T-helper 2 cell treated with Interferon-gamma antibody and Interleukin-4, amounts not matched to agents 5 μg/mL and 100 μg/mL, for 36 hours (primary cell): ENCODE results near the gene CALCR.

Source experiments
- DNase-seq: peaks from one replicate; pipeline ENCODE4 v3.0.0; 2021; ENCODE audit warnings: low spot score
- H3K27ac Mint-ChIP-seq: one replicate; pipeline ENCODE4 v1.8.0; 2021; ENCODE audit warnings: mild to moderate bottlenecking, mixed read lengths
- H3K27me3 Mint-ChIP-seq: one replicate; pipeline ENCODE4 v1.8.0; 2021; ENCODE audit warnings: low read depth, mixed read lengths
- H3K36me3 Mint-ChIP-seq: one replicate; pipeline ENCODE4 v1.8.0; 2021; ENCODE audit warnings: low read depth, mixed read lengths
- H3K4me1 Mint-ChIP-seq: one replicate; pipeline ENCODE4 v1.8.0; 2021; ENCODE audit warnings: low read depth, mixed read lengths
- H3K4me3 Mint-ChIP-seq: one replicate; pipeline ENCODE4 v1.8.0; 2022; ENCODE audit warnings: mild to moderate bottlenecking, moderate library complexity, mixed read lengths
- H3K9me3 Mint-ChIP-seq: one replicate; pipeline ENCODE4 v1.8.0; 2021; ENCODE audit warnings: mixed read lengths

Gene CALCR

GRCh38 chr7:93578762-93579161 is 4.2 kb upstream of the CALCR start:
- Mint-ChIP-seq H3K4me1 (no peaks in the 10 kb centered on the region), H3K9me3 (no peaks in the 10 kb centered on the region), H3K27me3 (peaks cover 30% of the 10 kb centered on the region), H3K27ac (no peak overlapping the region), H3K36me3 (no peaks in the 10 kb centered on the region), H3K4me3 (no peak overlapping the region)
- DNase-seq, result no peak

- no peaks in the 10 kb centered on the region for H3K9me3 Mint-ChIP-seq
- H3K36me3 Mint-ChIP-seq, result no peaks in the 10 kb centered on the region
- DNase-seq, result no peak
- no peak overlapping the region for H3K27ac Mint-ChIP-seq
- H3K27me3 Mint-ChIP-seq, result peaks cover 46% of the 10 kb centered on the region
- no peak overlapping the region for H3K4me3 Mint-ChIP-seq
- no peaks in the 10 kb centered on the region for H3K4me1 Mint-ChIP-seq
Measured at GRCh38 chr7:93575555-93576399, 1.3 kb upstream of the CALCR start.

- H3K27me3 Mint-ChIP-seq, result peaks cover 46% of the 10 kb centered on the region
- H3K36me3 Mint-ChIP-seq, result no peaks in the 10 kb centered on the region
- no peaks in the 10 kb centered on the region for H3K4me1 Mint-ChIP-seq
- no peak for DNase-seq
- H3K9me3 Mint-ChIP-seq, result no peaks in the 10 kb centered on the region
- no peak overlapping the region for H3K27ac Mint-ChIP-seq
- no peak overlapping the region for H3K4me3 Mint-ChIP-seq
Measured at GRCh38 chr7:93574269-93574645, 267 bp downstream of the CALCR start.

- H3K27ac Mint-ChIP-seq, result no peak overlapping the region
- H3K27me3 Mint-ChIP-seq, result peaks cover 20% of the 10 kb centered on the region
- DNase-seq, result no peak
- H3K9me3 Mint-ChIP-seq, result no peaks in the 10 kb centered on the region
- no peaks in the 10 kb centered on the region for H3K36me3 Mint-ChIP-seq
- no peaks in the 10 kb centered on the region for H3K4me1 Mint-ChIP-seq
- no peak overlapping the region for H3K4me3 Mint-ChIP-seq
Measured at GRCh38 chr7:93569189-93569588, 5.3 kb downstream of the CALCR start.

GRCh38 chr7:93566876-93567275 is 7.6 kb downstream of the CALCR start:
- H3K27ac Mint-ChIP-seq, result no peak overlapping the region
- no peaks in the 10 kb centered on the region for H3K9me3 Mint-ChIP-seq
- H3K36me3 Mint-ChIP-seq, result no peaks in the 10 kb centered on the region
- H3K27me3 Mint-ChIP-seq, result peaks cover 2% of the 10 kb centered on the region
- H3K4me3 Mint-ChIP-seq, result no peak overlapping the region
- H3K4me1 Mint-ChIP-seq, result no peaks in the 10 kb centered on the region
- DNase-seq, result no peak

- DNase-seq, result no peak
- no peaks in the 10 kb centered on the region for H3K36me3 Mint-ChIP-seq
- H3K4me3 Mint-ChIP-seq, result no peak overlapping the region
- no peaks in the 10 kb centered on the region for H3K4me1 Mint-ChIP-seq
- no peak overlapping the region for H3K27ac Mint-ChIP-seq
- no peaks in the 10 kb centered on the region for H3K9me3 Mint-ChIP-seq
- H3K27me3 Mint-ChIP-seq, result no peaks in the 10 kb centered on the region
Measured at GRCh38 chr7:93563584-93563983, 10.9 kb downstream of the CALCR start.

- Mint-ChIP-seq H3K4me1 (no peaks in the 10 kb centered on the region), H3K4me3 (no peak overlapping the region), H3K9me3 (no peaks in the 10 kb centered on the region), H3K27me3 (no peaks in the 10 kb centered on the region), H3K27ac (no peak overlapping the region), H3K36me3 (no peaks in the 10 kb centered on the region)
- DNase-seq, result no peak
Measured at GRCh38 chr7:93562936-93563335, 11.6 kb downstream of the CALCR start.

- DNase-seq, result no peak
- Mint-ChIP-seq H3K4me3 (no peak overlapping the region), H3K36me3 (no peaks in the 10 kb centered on the region), H3K4me1 (no peaks in the 10 kb centered on the region), H3K9me3 (no peaks in the 10 kb centered on the region), H3K27ac (no peak overlapping the region), H3K27me3 (no peaks in the 10 kb centered on the region)
Measured at GRCh38 chr7:93562106-93562505, 12.4 kb downstream of the CALCR start.

- H3K4me3 Mint-ChIP-seq, result no peak overlapping the region
- no peaks in the 10 kb centered on the region for H3K27me3 Mint-ChIP-seq
- H3K36me3 Mint-ChIP-seq, result no peaks in the 10 kb centered on the region
- no peaks in the 10 kb centered on the region for H3K4me1 Mint-ChIP-seq
- H3K27ac Mint-ChIP-seq, result no peak overlapping the region
- no peak for DNase-seq
- no peaks in the 10 kb centered on the region for H3K9me3 Mint-ChIP-seq
Measured at GRCh38 chr7:93559639-93560491, 14.7 kb downstream of the CALCR start.

GRCh38 chr7:93558705-93559614 is 15.6 kb downstream of the CALCR start:
- Mint-ChIP-seq H3K9me3 (no peaks in the 10 kb centered on the region), H3K36me3 (no peaks in the 10 kb centered on the region), H3K4me1 (no peaks in the 10 kb centered on the region), H3K4me3 (no peak overlapping the region), H3K27me3 (no peaks in the 10 kb centered on the region), H3K27ac (no peak overlapping the region)
- no peak for DNase-seq

GRCh38 chr7:93551931-93552330 is 22.6 kb downstream of the CALCR start:
- Mint-ChIP-seq H3K9me3 (no peaks in the 10 kb centered on the region), H3K4me1 (no peaks in the 10 kb centered on the region), H3K4me3 (no peak overlapping the region), H3K27me3 (no peaks in the 10 kb centered on the region), H3K27ac (no peak overlapping the region), H3K36me3 (no peaks in the 10 kb centered on the region)
- DNase-seq, result no peak

GRCh38 chr7:93551063-93551895 is 23.2 kb downstream of the CALCR start:
- no peak overlapping the region for H3K4me3 Mint-ChIP-seq
- H3K27ac Mint-ChIP-seq, result no peak overlapping the region
- no peaks in the 10 kb centered on the region for H3K4me1 Mint-ChIP-seq
- no peak for DNase-seq
- H3K27me3 Mint-ChIP-seq, result no peaks in the 10 kb centered on the region
- H3K9me3 Mint-ChIP-seq, result no peaks in the 10 kb centered on the region
- H3K36me3 Mint-ChIP-seq, result no peaks in the 10 kb centered on the region

GRCh38 chr7:93547716-93548115 is 26.8 kb downstream of the CALCR start:
- Mint-ChIP-seq H3K4me1 (no peaks in the 10 kb centered on the region), H3K36me3 (no peaks in the 10 kb centered on the region), H3K4me3 (no peak overlapping the region), H3K27me3 (no peaks in the 10 kb centered on the region), H3K9me3 (no peaks in the 10 kb centered on the region), H3K27ac (no peak overlapping the region)
- DNase-seq, result no peak
